Measurements from ENCODE around the gene SLC25A18. TPM values are rescaled to one million over a fixed set of nuclear protein-coding genes. Genes with fewer than 3 reads are reported as not detected.

The SLC25A18 gene
- polyA plus RNA-seq, 3 donors = 0.10 to 0.11 TPM; not detected in 1

- H3K9me3 Mint-ChIP-seq = peaks cover 0 to 2% (median 0%) of the 10 kb centered on the region in 7 donors
- H3K36me3 Mint-ChIP-seq = no peaks in the 10 kb centered on the region
- H3K27me3 Mint-ChIP-seq (ENCODE audit: low read depth in 3 of 3) = peaks cover 0 to 10% (median 3%) of the 10 kb centered on the region in 3 donors
- Histone ChIP-seq H3K4me3 (replicated peaks in 1 of 3; ENCODE audit: low read depth in 2 of 3, low read length in 3 of 3) (no peak overlapping the region), H4K20me1 (ENCODE audit: insufficient read depth, low read length) (no peaks in the 10 kb centered on the region), H3K4me1 (ENCODE audit: control insufficient read depth in 1 of 2, insufficient read depth in 2 of 2, low read length in 2 of 2) (no peaks in the 10 kb centered on the region), H3K9me3 (replicated peaks in 1 of 2; ENCODE audit: control insufficient read depth in 1 of 2, insufficient read depth in 1 of 2, low read length in 2 of 2) (no peaks in the 10 kb centered on the region), H3K27me3 (ENCODE audit: control insufficient read depth in 2 of 2, insufficient read depth in 2 of 2, low read length in 2 of 2) (no peaks in the 10 kb centered on the region), H3K27ac (ENCODE audit: low read depth in 1 of 2, low read length in 2 of 2) (no peak overlapping the region), H3K4me2 (replicated peaks; ENCODE audit: extremely low read depth, low read length, poor library complexity, severe bottlenecking) (no peak overlapping the region), H3K79me2 (ENCODE audit: insufficient read depth, low read length) (no peaks in the 10 kb centered on the region), H3K9ac (ENCODE audit: insufficient read depth, low read length, poor library complexity, severe bottlenecking) (no peak overlapping the region), H2AFZ (ENCODE audit: insufficient read depth, low read depth, low read length, poor library complexity, severe bottlenecking) (no peak overlapping the region), H3K36me3 (replicated peaks in 1 of 2; ENCODE audit: control insufficient read depth in 1 of 2, insufficient read depth in 2 of 2, low read length in 2 of 2) (no peaks in the 10 kb centered on the region)
- H3K4me3 Mint-ChIP-seq = no peak overlapping the region
- 92% methylated on average over 14 of the region's 15 CpGs for WGBS (ENCODE audit: insufficient coverage)
- no peaks in the 10 kb centered on the region for H3K4me1 Mint-ChIP-seq
- no peak for DNase-seq
- no peak for TF ChIP-seq CTCF (IDR thresholded peaks at IDR 0.05)
- intact Hi-C loops (cut with micrococcal nuclease) = no loop called here
- no peak overlapping the region for H3K27ac Mint-ChIP-seq
Observed at GRCh38 chr22:17580441-17581031, 17.2 kb downstream of the SLC25A18 start.

GRCh38 chr22:17581056-17581455 lies 17.8 kb downstream of the SLC25A18 start:
- Histone ChIP-seq H3K27ac (ENCODE audit: low read depth in 1 of 2, low read length in 2 of 2) (no peak overlapping the region), H3K9ac (ENCODE audit: insufficient read depth, low read length, poor library complexity, severe bottlenecking) (no peak overlapping the region)

More at GRCh38 chr22:17581056-17581455, 17.8 kb downstream of the SLC25A18 start:
- no peak overlapping the region for H3K27ac Mint-ChIP-seq
- peaks cover 0 to 10% (median 3%) of the 10 kb centered on the region in 3 donors for H3K27me3 Mint-ChIP-seq (ENCODE audit: low read depth in 3 of 3)
- H3K36me3 Mint-ChIP-seq = no peaks in the 10 kb centered on the region
- Histone ChIP-seq H3K79me2 (ENCODE audit: insufficient read depth, low read length) (no peaks in the 10 kb centered on the region), H3K4me3 (replicated peaks in 1 of 3; ENCODE audit: low read depth in 2 of 3, low read length in 3 of 3) (no peak overlapping the region), H3K36me3 (replicated peaks in 1 of 2; ENCODE audit: control insufficient read depth in 1 of 2, insufficient read depth in 2 of 2, low read length in 2 of 2) (no peaks in the 10 kb centered on the region), H2AFZ (ENCODE audit: insufficient read depth, low read depth, low read length, poor library complexity, severe bottlenecking) (no peak overlapping the region), H3K9me3 (replicated peaks in 1 of 2; ENCODE audit: control insufficient read depth in 1 of 2, insufficient read depth in 1 of 2, low read length in 2 of 2) (no peaks in the 10 kb centered on the region), H3K27me3 (ENCODE audit: control insufficient read depth in 2 of 2, insufficient read depth in 2 of 2, low read length in 2 of 2) (no peaks in the 10 kb centered on the region), H3K4me1 (ENCODE audit: control insufficient read depth in 1 of 2, insufficient read depth in 2 of 2, low read length in 2 of 2) (no peaks in the 10 kb centered on the region), H3K4me2 (replicated peaks; ENCODE audit: extremely low read depth, low read length, poor library complexity, severe bottlenecking) (no peak overlapping the region), H4K20me1 (ENCODE audit: insufficient read depth, low read length) (no peaks in the 10 kb centered on the region)
- no peak overlapping the region for H3K4me3 Mint-ChIP-seq
- no peaks in the 10 kb centered on the region for H3K4me1 Mint-ChIP-seq
- 83% methylated on average over 17 of the region's 21 CpGs for WGBS (ENCODE audit: insufficient coverage)
- TF ChIP-seq CTCF (IDR thresholded peaks at IDR 0.05) = no peak
- peaks cover 0 to 2% (median 0%) of the 10 kb centered on the region in 7 donors for H3K9me3 Mint-ChIP-seq
- intact Hi-C loops (cut with micrococcal nuclease) = no loop called here
- no peak for DNase-seq
